Measurements from ENCODE around the gene SMIM14.
"Not testable (repeated sequence)": the region's sequence is repeated elsewhere in the genome, so short reads cannot be mapped to it uniquely, and the experiment has no call there.

The SMIM14 gene

DNA sequence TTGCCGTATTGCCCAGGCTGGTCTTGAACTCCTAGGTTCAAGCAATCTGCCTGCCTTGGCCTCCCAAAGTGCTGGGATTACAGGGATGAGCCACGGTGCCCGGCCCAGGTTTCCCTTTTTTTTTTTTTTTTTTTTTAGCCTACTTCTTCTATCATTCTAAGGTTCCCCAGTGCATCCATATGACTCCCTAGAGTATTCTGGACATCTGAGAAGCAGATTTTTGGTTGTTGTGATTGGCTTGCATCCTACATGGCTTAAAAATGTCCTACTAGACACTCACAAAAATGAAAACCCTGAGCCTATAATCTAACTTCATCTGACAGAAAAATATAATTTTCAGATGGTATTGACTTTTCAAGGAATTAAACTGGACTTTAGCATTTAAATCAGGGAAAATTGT lies 41.7 kb downstream of the SMIM14 start:
- DNase-seq (ENCODE audit: low spot score) = no peak

DNA sequence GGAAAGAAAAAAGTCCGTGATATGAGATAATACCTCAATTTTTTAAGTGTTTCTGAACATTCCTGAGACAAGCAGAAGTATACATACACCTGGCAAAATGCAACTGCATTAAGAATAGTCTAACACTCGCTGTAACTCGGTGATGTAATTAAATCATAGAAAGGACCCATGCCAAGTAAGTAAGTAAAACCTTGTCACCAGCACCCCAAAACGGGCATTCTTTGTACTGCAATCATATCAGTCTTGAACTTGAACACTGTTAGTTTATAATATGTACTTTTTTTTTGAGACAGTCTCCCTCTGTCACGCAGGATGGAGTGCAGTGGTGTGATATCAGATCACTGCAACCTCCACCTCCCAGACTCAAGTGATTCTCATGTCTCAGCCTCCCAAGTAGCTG lies 47.4 kb downstream of the SMIM14 start:
- no peak for DNase-seq (ENCODE audit: low spot score)

DNA sequence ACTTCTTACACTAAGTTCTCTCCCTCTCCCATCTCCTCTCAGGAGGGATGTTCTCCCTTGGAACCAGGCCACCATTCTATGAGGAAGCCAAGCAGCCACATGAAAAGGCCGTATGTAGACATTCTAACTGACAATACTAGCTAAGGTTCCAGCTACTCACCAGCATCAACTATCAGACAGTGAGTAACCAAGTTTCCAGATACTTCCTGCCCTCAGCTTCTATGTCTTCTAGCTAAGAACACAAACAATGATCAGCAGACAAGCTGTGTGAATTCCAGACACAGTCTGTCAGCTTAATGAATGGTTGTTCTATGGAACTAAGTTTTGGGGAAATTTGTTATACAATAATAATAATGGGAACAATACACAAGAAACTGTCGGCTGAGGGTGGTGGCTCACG lies 50.8 kb downstream of the SMIM14 start:
- no peak for DNase-seq (ENCODE audit: low spot score)

DNA sequence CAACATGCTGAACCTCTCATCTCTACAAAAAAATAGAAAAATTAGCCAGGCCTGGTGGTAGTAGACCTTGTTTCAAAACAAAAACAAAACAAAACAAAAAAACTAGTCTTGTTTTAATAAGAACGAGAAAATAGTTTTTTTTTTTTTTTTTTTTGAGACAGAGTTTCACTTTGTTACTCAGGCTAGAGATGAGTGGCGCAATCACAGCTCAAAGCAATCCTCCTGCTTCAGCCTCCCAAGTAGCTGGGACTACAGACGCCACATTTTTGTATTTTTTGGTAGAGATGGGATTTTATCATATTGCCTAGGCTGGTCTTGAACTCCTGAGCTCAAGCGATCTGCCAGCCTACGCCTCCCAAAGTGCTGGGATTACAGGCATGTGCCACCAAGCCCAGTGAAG lies 63.7 kb downstream of the SMIM14 start:
- no peak for DNase-seq (ENCODE audit: low spot score)

DNA sequence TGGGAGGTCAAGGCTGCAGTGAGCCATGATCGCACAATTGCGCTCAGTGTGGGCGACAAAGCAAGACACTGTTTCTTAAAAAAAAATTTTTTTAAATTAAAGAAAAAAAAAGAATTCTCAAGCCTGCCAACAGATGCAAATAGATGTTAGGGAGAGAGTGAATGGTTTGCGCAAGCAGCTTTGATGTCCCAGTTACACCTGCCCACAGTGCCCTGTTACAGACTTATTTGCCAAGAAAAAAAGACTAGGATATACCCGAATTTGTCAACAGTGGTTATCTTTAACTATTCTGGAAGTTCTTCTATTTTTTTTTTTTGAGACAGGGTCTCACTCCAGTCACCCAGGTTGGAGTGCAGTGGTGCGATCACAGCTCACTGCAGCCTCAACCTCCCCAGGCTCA lies 67.2 kb downstream of the SMIM14 start:
- DNase-seq (ENCODE audit: low spot score) = no peak

DNA sequence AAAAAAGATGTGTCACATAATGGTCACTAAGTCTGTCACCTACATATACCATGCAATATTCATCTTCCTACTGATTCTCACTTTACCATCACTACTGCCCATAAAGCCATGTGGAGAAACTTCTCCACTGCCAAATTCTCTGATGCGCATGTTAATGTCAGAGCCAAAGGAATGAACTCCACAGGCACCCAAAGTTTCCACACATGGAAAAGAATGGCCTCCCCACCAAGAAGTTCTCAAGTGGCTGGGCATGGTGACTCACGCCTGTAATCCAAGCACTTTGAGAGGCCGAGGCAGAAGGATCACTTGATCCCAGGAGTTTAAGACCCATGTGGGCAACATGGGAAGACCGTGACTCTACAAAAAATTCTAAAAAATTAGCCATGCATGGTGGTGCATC lies 67.6 kb downstream of the SMIM14 start:
- DNase-seq (ENCODE audit: low spot score) = no peak

DNA sequence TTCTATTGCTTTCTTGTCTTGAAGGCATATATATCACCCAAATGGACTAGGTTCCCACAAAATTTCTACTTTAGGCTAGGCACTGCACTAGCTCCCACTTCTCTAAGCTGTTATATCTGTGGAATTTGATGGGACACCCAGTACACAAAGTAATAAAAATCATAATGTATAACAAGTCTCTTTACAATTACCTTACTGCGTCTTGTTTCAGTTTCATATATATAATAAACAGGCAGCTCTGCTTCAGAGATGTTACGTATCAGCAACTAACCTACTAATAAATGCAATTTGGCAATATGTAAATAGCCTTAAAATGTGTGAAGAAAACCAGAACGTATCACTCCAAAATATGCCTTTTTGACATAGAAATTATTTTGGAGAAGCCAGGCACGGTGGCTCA lies 69.5 kb downstream of the SMIM14 start:
- no peak for DNase-seq (ENCODE audit: low spot score)

DNA sequence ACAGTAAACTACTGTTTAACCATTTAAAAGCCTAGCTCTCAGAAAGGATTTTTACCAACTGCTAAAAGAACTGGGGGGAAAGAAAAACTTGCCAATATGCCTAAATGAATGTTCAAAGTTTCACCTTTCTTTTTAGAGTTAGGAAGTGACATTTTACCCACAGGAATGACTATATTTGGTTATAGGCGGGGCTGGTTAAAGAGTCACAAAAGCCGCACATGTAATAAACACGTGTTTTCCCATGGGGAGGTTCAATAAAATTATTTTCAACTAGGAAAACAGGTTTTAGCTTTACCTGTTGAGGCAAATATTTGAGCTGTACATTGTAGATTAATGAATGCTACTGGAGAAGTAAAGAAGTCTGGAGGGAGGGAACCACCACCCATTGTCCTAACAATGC lies 69.9 kb downstream of the SMIM14 start:
- peak; percentile 12 for DNase-seq (ENCODE audit: low spot score)

DNA sequence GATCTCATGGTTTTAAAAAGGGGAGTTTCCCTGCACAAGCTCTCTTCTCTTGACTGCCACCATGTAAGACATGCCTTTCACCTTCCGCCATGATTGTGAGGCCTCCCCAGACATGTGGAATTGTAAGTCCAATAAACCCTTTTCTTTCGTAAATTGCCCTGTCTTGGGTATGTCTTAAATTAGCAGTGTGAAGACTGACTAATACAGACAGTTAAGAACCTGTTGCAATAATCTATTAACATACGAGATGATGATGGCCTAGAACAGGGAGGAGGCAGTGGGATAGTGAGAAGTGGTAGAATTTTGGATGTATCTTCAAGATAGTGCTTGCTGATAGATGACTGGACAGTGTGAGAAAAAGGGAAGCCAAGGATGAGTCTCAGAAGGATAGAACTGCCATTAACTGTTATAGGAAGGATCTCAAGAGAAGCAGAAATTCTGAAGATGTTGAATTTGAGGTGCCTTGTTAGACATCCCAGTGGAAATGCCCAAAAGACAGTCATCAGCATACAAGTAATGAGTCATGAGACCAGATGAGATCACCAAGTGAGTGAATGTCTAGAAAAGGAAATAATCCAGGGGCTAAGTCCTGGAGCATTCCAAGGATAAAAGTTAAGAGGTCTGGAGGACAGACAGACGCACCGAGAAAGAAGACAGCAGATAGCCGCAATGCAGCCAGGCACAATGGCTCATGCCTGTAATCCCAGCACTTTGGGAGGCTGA lies 72.6 kb downstream of the SMIM14 start:
- no peak for DNase-seq (ENCODE audit: low spot score)

DNA sequence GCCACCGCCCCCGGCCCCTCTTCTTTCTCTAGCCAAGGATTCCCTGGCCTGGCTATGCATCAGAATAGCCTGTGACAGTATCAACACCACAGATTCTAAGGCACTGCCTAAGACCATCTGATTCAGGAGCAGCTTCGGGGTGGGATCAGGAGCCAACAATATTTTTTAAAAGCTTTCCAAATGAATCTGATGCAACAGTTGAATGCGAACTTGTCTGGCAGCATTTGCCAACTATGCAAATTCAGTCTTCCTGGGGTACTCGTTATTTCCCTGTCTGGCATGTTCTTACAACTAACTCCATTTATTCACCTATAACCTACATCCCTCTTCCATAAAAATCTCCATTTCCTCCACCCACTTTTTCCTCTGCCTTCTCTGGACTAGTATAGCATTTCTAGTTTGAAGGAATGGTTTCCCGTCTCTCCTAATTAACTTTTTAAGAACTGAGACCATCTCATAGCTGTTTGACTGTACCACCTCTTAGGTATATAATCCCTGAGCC lies 75.3 kb downstream of the SMIM14 start:
- DNase-seq (ENCODE audit: low spot score) = no peak

DNA sequence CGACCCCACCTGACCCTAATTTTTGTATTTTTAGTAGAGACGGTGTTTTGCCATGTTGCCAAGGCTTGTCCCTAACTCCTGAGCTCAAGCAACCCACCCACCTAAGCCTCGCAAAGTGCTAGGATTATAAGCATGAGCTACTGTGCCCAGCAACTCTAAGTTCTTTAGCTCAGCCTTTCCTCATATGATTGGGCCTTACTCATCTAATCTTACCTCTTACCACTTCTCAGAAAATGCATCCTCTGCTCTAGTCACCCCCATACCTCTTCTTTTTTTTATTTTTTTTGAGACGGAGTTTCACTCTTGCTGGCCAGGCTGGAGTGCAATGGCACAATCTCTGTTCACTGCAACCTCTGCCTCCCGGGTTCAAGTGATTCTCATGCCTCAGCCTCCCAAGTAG lies 75.9 kb downstream of the SMIM14 start:
- DNase-seq (ENCODE audit: low spot score) = no peak

DNA sequence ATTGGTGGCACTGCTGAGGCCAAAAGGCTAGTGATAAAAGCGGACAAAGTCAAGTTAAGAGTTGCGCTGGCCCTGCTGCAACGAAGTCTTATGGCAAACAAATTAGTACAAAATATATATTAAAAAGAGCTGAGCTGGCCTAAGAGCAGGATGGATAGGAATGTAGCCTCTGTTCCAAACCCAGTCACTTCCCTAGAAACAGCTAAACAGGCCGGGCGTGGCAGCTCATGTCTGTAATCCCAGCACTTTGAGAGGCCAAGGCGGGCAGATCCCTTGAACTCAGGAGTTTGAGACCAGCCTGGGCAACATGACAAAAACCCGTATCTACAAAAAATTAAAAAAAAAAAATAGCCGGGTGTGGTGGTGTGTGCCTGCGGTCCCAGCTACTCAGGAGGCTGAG lies 79.0 kb downstream of the SMIM14 start:
- no peak for DNase-seq (ENCODE audit: low spot score)

DNA sequence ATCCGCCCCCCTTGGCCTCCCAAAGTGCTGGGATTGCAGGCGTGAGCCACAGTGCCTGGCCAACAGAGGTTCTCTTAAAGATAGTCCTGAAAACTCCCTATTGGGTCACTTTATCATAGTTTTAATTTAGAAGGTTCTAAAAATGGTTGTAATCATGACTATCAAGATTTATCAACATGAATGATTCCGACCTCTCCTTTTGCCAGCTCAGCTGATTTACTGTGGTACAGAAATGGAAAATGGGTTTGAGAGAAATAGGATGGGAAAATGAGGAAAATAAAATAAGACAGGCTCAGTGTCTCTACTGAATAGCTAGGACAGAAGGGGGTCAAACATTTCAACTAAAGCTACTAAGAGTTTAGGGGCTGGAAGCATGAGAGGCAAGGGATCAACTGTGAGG lies 83.2 kb downstream of the SMIM14 start:
- DNase-seq (ENCODE audit: low spot score) = no peak

DNA sequence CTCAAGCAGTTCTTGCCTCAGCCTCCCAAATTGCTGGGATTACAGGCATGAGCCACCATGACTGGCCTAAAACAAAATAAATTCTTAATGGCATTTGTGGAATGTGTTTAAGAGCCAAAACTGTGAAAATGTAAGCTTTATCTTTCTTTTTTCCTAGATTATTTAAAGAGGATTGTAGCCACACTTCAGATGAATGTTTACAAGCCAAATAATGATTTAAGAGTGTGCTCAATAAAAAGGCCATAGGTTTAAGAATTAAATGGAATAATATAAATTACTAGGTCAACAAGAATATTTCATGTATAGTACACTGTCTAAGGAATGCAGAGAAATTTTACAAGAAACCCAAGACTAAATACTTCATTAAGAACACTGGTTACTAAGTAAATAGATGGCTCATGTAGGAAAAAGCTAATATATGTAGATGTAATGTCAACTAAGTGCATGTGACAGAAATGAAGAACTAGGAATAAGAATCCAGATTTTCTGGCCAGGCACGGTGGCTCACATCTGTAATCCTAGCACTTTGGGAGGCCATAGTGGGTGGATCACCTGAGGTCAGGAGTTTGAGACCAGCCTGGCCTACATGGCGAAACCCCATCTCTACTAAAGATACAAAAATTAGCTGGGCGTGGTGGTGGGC lies 90.1 kb downstream of the SMIM14 start:
- DNase-seq (ENCODE audit: low spot score) = no peak

DNA sequence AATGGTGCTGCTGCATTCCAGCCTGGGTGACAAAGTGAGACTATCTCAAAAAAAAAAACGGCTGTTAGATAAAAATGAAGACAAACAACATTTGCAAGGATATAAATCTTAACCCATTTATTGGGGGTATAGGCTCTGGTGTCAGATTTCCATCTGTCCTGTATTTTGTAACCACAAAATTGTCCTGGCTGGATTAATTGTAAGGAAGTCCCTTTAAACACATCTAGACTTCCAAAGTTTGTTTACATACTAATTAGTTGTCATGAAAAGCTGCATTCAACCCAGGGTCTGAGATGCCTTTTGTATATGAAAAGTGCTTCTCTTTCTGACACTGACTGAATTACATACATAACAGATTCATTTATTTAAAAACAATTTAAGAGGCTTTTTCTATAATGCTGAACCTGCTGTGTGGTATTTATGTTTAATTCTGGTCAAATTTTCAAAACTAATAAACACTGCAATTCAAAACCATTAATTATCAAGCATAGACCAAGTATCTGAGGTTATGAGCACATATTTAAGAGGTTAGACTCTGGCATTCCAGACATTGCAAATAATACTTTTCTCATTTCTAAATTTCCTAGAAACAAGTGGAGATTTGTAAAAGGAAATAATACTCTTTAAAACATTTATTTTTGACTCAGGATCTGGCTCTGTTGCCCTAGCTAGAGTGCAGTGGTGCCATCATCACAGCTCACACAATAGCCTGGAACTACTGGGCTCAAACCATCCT lies 93.9 kb downstream of the SMIM14 start:
- DNase-seq (ENCODE audit: low spot score) = no peak

DNA sequence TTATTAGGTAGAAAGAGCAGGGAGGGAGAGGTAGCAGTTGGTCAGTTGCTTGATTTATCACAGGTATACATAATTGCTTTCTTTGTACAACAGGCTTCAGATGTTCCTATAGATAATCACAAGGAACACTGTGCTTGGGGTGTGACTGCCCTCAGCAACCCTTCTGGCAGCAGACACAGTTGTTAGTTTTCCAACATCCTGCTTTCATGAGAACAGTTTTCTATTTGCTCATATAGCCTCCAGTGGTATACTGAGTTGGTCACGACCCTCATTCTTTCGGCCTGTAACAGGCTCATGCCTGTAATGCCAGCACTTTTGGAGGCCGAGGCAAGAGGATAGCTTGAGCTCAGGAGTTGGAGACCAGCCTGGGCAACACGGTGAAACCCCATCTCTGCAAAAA lies 94.6 kb downstream of the SMIM14 start:
- DNase-seq (ENCODE audit: low spot score) = not testable (repeated sequence)

DNA sequence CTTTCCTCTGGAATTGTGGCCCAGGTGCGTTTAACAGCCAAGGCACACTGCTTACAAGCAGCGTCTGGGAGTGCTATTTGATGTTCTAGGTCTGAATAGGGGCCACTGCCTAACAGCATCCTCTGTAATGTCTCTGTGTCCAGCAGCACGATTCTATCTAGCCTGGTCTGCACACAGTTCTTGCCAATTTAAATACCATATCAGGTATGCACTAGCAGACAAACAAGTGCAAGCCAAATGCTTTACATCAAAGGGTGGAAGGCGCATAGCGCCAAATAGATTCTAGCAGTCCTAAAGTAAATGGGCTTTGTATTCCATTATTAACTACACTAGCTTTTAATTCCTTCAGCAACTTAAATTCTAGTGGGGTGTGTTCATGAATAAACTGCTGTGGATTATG lies 95.6 kb downstream of the SMIM14 start:
- no peak for DNase-seq (ENCODE audit: low spot score)

DNA sequence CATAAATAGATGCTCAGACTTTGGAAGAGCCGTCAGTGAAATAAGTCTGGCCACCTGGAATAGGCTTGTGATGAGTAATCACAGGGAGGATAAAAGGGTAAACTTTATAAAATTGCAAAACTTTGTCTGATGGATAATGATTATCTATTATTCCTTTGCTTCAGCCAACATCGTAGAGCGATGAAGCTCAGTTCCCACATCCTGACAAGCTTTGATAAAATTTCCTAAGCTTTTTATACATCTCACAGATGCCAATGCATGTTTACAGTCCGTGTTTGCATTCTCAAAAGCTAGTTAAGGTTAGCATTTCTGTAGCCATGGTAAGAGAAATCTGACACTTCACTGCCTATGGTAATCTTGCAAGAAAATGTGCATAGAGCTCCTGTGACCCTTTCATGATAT lies 96.1 kb downstream of the SMIM14 start:
- DNase-seq (ENCODE audit: low spot score) = no peak

DNA sequence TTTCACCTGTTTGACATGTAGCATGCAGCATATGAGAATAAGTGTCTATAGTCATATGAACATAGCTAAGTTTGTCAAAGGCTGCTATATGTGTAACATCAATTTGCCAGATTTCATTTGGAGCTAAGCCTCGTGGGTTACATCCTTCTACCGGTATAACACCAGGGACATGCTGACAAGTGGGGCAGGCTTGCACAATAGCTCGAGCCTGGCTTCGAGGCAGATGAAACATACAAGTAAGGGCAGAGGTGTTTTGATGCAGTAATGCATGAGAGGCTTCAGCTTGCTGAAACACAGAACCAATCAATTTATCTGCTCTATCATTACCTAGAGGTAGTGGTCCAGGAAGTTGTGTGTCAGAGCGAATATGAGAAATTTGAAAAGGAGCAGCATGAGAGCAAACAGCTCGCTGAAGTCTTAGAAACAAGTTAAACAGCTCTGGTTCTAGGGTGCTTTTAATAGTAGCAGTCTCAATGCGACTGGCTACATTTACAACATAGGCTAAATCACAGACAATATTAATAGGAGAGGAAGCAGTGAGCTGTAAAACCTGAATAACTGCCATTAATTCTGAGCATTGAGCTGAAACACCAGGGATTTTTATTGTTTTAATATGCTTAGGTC lies 96.6 kb downstream of the SMIM14 start:
- DNase-seq (ENCODE audit: low spot score) = no peak

DNA sequence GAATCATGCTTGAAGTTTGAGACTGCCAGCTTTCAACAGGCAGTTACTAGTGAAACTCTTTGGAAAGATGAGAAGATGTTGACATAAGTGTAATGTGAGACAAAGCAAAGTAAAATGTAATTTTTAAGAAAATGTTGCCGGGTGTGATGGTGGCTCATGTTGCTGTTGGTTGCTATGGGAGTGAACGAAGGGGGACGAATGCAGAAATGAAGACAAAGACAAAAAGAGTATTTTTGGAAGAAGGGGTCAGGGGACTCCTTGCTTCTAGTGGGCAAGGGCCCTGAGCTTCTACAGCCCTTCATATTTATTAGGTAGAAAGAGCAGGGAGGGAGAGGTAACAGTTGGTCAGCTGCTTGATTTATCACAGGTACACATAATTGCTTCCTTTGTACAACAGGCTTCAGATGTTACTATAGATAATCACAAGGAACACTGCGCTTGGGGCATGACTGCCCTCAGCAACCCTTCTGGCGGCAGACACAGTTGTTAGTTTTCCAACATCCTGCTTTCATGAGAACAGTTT lies 99.5 kb downstream of the SMIM14 start:
- DNase-seq (ENCODE audit: low spot score) = no peak

DNA sequence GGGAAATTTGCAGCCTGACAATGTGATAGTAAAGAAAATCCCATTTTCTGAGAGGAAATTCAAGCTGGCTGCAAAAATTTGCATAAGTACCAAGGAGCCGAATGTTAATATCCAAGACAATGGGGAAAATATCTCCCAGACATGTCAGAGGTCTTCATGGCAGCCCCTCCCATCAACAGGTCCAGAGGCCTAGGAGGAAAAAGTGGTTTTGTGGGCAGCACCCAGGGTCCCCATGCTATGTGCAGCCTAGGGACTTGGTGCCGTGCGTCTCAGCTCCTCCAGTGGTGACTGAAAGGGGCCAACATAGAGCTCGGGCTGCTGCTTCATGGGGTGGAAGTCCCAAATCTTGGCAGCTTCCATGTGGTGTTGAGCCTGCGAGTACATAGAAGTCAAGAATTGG lies 105.1 kb downstream of the SMIM14 start:
- no peak for DNase-seq (ENCODE audit: low spot score)

DNA sequence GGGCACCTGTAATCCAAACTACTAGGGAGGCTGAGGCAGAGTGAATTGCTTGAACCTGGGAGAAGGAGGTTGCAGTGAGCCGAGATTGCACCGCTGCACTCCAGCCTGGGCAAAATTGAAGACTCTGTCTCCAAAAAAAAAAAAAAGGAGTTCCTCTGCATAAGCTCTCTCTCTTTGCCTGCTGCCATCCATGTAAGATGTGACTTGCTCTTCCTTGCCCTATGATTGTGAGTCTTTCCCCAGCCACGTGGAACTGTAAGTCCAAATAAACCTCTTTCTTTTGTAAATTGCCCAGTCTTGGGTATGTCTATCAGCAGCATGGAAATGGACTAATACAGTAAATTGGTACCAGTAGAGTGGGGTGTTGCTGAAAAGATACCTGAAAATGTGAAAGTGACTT lies 106.4 kb downstream of the SMIM14 start:
- DNase-seq (ENCODE audit: low spot score) = not testable (repeated sequence)

DNA sequence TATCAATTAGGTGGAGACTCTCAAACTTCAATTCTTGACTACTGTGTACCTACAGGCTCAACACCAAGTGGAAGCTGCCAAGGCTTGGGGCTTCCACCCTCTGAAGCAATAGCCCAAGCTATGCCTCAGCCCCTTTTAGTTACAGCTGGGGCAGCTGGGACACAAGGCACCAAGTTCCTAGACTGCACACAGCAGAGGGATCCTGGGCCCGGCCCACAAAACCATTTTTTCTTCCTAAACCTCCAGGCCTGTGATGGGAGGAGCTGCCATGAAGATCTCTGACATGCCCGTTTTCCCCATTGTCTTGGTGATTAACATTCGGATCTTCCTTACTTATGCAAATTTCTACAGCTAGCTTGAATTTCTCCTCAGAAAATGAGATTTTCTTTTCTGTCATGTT lies 108.0 kb downstream of the SMIM14 start:
- no peak for DNase-seq (ENCODE audit: low spot score)

All from activated CD4-positive, alpha-beta T cell treated with anti-CD3 and anti-CD28 coated beads, Interleukin-2, Interleukin-4, amounts not matched to agents 100 ng/mL and 50 ng/mL, durations not matched to agents 16 hours and 8 hours (primary cell).